Endothelial cell of umbilical vein (primary cell): Measurements from ENCODE around the gene UPK3A. TPM values are rescaled to one million over a fixed set of nuclear protein-coding genes. Genes with fewer than 3 reads are reported as not detected.

Experiments used
- BruUV-seq: library from RNA; stranded (reverse); fragments of 400-500 nt; replicated peaks from 2 replicates; lab custom pipeline; 2021; lab: Mats Ljungman, UMichigan
- CTCF ChIA-PET: fragments of 300-600, 350-600 bp; sonication (Branson Sonifier 250); formaldehyde crosslinking; loops from one replicate; lab custom pipeline; 2021; ENCODE audit warnings: antibody characterized with exemption, inconsistent platforms; lab: Charles Lee
- POLR2A ChIA-PET: fragments of 300-600, 350-600 bp; sonication (Branson Sonifier 250); formaldehyde crosslinking; loops from one replicate; lab custom pipeline; 2021; ENCODE audit warnings: antibody characterized with exemption, inconsistent platforms; lab: Charles Lee
- DNase-seq: peaks from one replicate; pipeline ENCODE4 v3.0.0-alpha.2; 2011; ENCODE audit warnings: low read depth, low spot score
- FAIRE-seq: peaks from 2 replicates; lab custom pipeline; 2011; peaks lifted over from hg19 to GRCh38; lab: Jason Lieb, UNC
- H2AFZ ChIP-seq: 2 replicates; pipeline ENCODE4 v1.6.0; 2012; ENCODE audit warnings: low read depth, low read length, control low read depth, inconsistent platforms
- H3K27ac ChIP-seq: 2 replicates; pipeline ENCODE4 v1.5.1; 2011; ENCODE audit warnings: low read depth, mild to moderate bottlenecking, control low read depth, low read length, moderate library complexity; ENCODE audit not compliant: insufficient read depth
- H3K27me3 ChIP-seq, 2 experiments: 2 replicates each; pipeline versions ENCODE4 v1.6.0 to v1.6.1; 2011; ENCODE audit warnings: low read length in 2 of 2, mixed read lengths in 1 of 2; ENCODE audit not compliant: control insufficient read depth in 2 of 2, insufficient read depth in 2 of 2
- H3K36me3 ChIP-seq, 2 experiments: 2 replicates in 1 of 2; 3 replicates in 1 of 2; pipeline ENCODE4 v1.5.1; 2011; ENCODE audit warnings: low read length in 2 of 2, mild to moderate bottlenecking in 1 of 2, moderate library complexity in 1 of 2; ENCODE audit not compliant: control insufficient read depth in 2 of 2, insufficient read depth in 2 of 2; ENCODE audit errors: extremely low read depth in 1 of 2
- H3K4me1 ChIP-seq: 3 replicates; pipeline ENCODE4 v1.5.1; 2011; ENCODE audit warnings: mild to moderate bottlenecking, low read length; ENCODE audit not compliant: control insufficient read depth, insufficient read depth; ENCODE audit errors: extremely low read depth
- H3K4me2 ChIP-seq: 2 replicates; pipeline ENCODE4 v1.6.1; 2011; ENCODE audit warnings: low read length, control low read depth, mixed read lengths; ENCODE audit not compliant: insufficient read depth
- H3K4me3 ChIP-seq, 3 experiments: fragments of 200-600 bp in 1 of 3; sonication (generic), shearing (Covaris generic) in 1 of 3; replicated peaks in 1 of 3; 2 replicates each; pipeline ENCODE4 v1.5.1; 2011 to 2016; ENCODE audit warnings: control low read depth in 3 of 3, low read length in 3 of 3, mild to moderate bottlenecking in 2 of 3, inconsistent platforms in 1 of 3, low read depth in 1 of 3, moderate library complexity in 1 of 3; ENCODE audit not compliant: insufficient read depth in 1 of 3
- H3K79me2 ChIP-seq: 2 replicates; pipeline ENCODE4 v1.6.0; 2012; ENCODE audit warnings: low read length, inconsistent platforms; ENCODE audit not compliant: control insufficient read depth, insufficient read depth
- H3K9ac ChIP-seq: replicated peaks from 2 replicates; pipeline ENCODE3; 2011; ENCODE audit warnings: low read length, control low read depth; ENCODE audit not compliant: insufficient read depth; ENCODE audit errors: extremely low read depth
- H3K9me1 ChIP-seq: replicated peaks from 3 replicates; pipeline ENCODE4 v1.6.0; 2011; ENCODE audit warnings: mild to moderate bottlenecking, low read length; ENCODE audit not compliant: control insufficient read depth, insufficient read depth; ENCODE audit errors: extremely low read depth
- H3K9me3 ChIP-seq: replicated peaks from 2 replicates; pipeline ENCODE4 v1.5.1; 2012; ENCODE audit warnings: low read length, inconsistent platforms; ENCODE audit not compliant: control insufficient read depth, insufficient read depth
- H4K20me1 ChIP-seq: replicated peaks from 2 replicates; pipeline ENCODE3; 2011; ENCODE audit warnings: mild to moderate bottlenecking, low read length; ENCODE audit not compliant: control insufficient read depth, insufficient read depth; ENCODE audit errors: extremely low read depth
- CTCF ChIP-seq, 2 donors: IDR thresholded peaks; 1 replicate in 1 of 2; 2 replicates in 1 of 2; pipeline ENCODE4 v1.5.1; 2011; ENCODE audit warnings: low read length in 2 of 2, mild to moderate bottlenecking in 2 of 2, moderate library complexity in 2 of 2, control low read depth in 1 of 2, inconsistent platforms in 1 of 2, low read depth in 1 of 2; ENCODE audit not compliant: insufficient read depth in 1 of 2; ENCODE audit errors: extremely low read depth in 1 of 2
- EZH2 ChIP-seq: IDR thresholded peaks from 2 replicates; pipeline ENCODE4 v1.6.1; 2012; ENCODE audit warnings: borderline replicate concordance, low read depth, mild to moderate bottlenecking, moderate library complexity, low read length, inconsistent platforms; ENCODE audit not compliant: severe bottlenecking
- FOS ChIP-seq: IDR thresholded peaks from 2 replicates; pipeline ENCODE4 v1.6.1; 2011; ENCODE audit warnings: mild to moderate bottlenecking, low read length, moderate library complexity, borderline replicate concordance; ENCODE audit not compliant: insufficient read depth
- GATA2 ChIP-seq: IDR thresholded peaks from 2 replicates; pipeline ENCODE4 v1.7.0; 2011; ENCODE audit warnings: low read depth, mild to moderate bottlenecking, moderate library complexity, mixed read lengths, low read length; ENCODE audit not compliant: insufficient read length, insufficient read depth
- JUN ChIP-seq: IDR thresholded peaks from 2 replicates; pipeline ENCODE4 v1.6.1; 2011; ENCODE audit warnings: borderline replicate concordance, low read depth; ENCODE audit not compliant: insufficient read length, insufficient read depth
- MAX ChIP-seq: IDR thresholded peaks from 2 replicates; pipeline ENCODE4 v1.6.1; 2011; ENCODE audit not compliant: insufficient read depth, insufficient read length
- MYC ChIP-seq: IDR thresholded peaks from one replicate; pipeline ENCODE4 v1.6.1; 2011; ENCODE audit warnings: mild to moderate bottlenecking, low read depth, low read length
- POLR2A ChIP-seq: IDR thresholded peaks from 2 replicates; pipeline ENCODE4 v1.6.1; 2012; ENCODE audit warnings: low read depth, mild to moderate bottlenecking, control low read depth, low read length
- POLR2AphosphoS5 ChIP-seq: IDR thresholded peaks from 2 replicates; pipeline ENCODE4 v1.6.1; 2012; ENCODE audit warnings: low read depth, mild to moderate bottlenecking, control low read depth, low read length, moderate library complexity; ENCODE audit not compliant: insufficient read depth
- dilution Hi-C: fragments of 300-500 bp; cut with MboI; formaldehyde crosslinking; loops from one replicate; pipeline ENCODE4 v1.15.0; 2019; ENCODE audit warnings: low sequenced_read_pairs; ENCODE audit not compliant: extremely low pct_ligation_motif_present
- intact Hi-C: fragments of 100-400 bp; cut with micrococcal nuclease; formaldehyde crosslinking; loops from one replicate; pipeline ENCODE4 v1.10.0; 2022
- polyA plus RNA-seq, 4 experiments: library from polyadenylated mRNA; depleted of rRNA in 3 of 4; stranded (reverse) in 3 of 4; unstranded in 1 of 4; fragments of >200 nt; gene quantifications; 2 replicates each; pipeline versions ENCODE4 v1.2.1 to v1.2.3, GENCODE V29; 2011 to 2012; ENCODE audit warnings: missing spikeins in 1 of 4
- total RNA-seq: library from RNA; stranded (reverse); gene quantifications from 2 replicates; pipeline ENCODE4 v1.2.3, GENCODE V29; 2021

The UPK3A gene
- total and polyA plus RNA-seq, 2 donors (not counting 3 experiments of a cell fraction or from before 2014, with no cell fraction given), result not detected

DNA sequence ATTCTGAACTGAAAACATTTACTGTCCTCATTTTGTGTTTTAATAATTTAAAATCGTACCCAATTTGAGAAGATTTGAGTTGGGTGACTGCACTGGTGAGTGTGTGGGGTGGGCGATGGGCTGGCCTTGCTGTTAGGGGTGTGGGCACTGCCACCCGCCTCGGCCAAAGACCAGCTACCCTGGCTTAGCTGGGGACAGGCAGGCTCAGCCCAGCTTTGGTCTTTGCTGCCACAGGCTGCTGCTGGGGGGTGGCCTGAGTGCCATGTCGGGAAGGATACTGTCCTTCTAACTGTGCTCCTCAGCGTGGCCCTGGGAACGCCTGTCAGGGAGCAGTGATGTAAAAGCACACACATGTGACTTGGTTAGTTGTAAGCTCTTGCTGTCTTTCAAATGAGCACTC lies 47.3 kb downstream of the UPK3A start:
- Histone ChIP-seq H3K9me3 (no peaks in the 10 kb centered on the region), H3K4me3 (no peak overlapping the region), H4K20me1 (no peaks in the 10 kb centered on the region), H3K36me3 (peaks cover 7 to 28% of the 10 kb centered on the region in 2 experiments), H3K9me1 (no peaks in the 10 kb centered on the region), H3K79me2 (no peaks in the 10 kb centered on the region), H3K9ac (no peak overlapping the region), H3K27me3 (no peaks in the 10 kb centered on the region), H2AFZ (no peak overlapping the region), H3K27ac (no peak overlapping the region), H3K4me2 (no peak overlapping the region), H3K4me1 (peaks cover 15% of the 10 kb centered on the region)
- FAIRE-seq (no peak), DNase-seq (no peak)
- ChIA-PET POLR2A (no interaction called here), CTCF (interaction anchor here (2.2 kb wide), 1 partner anchor 14 kb away, joined by 4 read pairs; no protein-coding TSS in a partner anchor)
- no TSS peak for BruUV-seq
- dilution Hi-C loops, result no loop called here
- intact Hi-C loops, result no loop called here
- TF ChIP-seq CTCF (IDR thresholded peaks at IDR 0.05; ENCODE audit: extremely low read depth in 1 of 2, insufficient read depth in 1 of 2, low read depth in 1 of 2, low read length in 2 of 2), result no peak
- no peak for TF ChIP-seq EZH2

DNA sequence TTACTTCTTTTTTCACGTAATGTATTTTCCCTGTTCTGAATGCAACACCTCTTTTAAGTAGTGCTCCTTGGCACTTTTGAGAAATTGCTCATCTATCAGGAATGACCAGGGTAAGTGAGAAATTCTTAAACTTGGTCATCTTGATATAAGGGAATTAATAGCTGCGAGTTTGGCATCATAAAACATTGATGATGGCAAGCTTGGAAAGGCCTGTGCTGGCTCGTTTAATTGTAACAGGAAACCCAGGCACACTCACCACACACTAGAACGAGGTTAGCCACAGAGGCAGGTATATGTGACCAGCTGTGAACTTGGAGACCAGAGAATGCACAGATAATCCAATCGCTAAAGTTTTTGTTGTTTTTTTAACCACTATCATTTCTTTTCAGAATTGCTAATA lies 49.3 kb downstream of the UPK3A start:
- H3K36me3 ChIP-seq, result peaks cover 5 to 17% of the 10 kb centered on the region in 2 experiments
- ChIA-PET CTCF (interaction anchor here (1.1 to 4.0 kb wide), 3 partner anchors 17 to 101 kb away, joined by 3 to 22 read pairs (median 3); no protein-coding TSS in a partner anchor), POLR2A (interaction anchor here (1.5 kb wide), 1 partner anchor 16 kb away, joined by 4 read pairs; no protein-coding TSS in a partner anchor)
- H3K9me1 ChIP-seq, result no peaks in the 10 kb centered on the region
- dilution Hi-C loops (no loop called here), intact Hi-C loops (no loop called here)
- TF ChIP-seq CTCF (IDR thresholded peaks at IDR 0.05; ENCODE audit: extremely low read depth in 1 of 2, insufficient read depth in 1 of 2, low read depth in 1 of 2, low read length in 2 of 2) (no peak), EZH2 (no peak), MAX (no peak), MYC (no peak), POLR2A (no peak), JUN (no peak), POLR2AphosphoS5 (no peak), FOS (no peak), GATA2 (no peak)
- H3K9me3 ChIP-seq, result no peaks in the 10 kb centered on the region
- no peak overlapping the region for H2AFZ ChIP-seq
- H3K27me3 ChIP-seq, result no peaks in the 10 kb centered on the region
- H3K27ac ChIP-seq, result no peak overlapping the region
- no peaks in the 10 kb centered on the region for H3K79me2 ChIP-seq
- peaks cover 22% of the 10 kb centered on the region for H3K4me1 ChIP-seq
- no TSS peak for BruUV-seq
- H3K4me3 ChIP-seq, result no peak overlapping the region
- DNase-seq, result no peak
- no peak overlapping the region for H3K4me2 ChIP-seq
- H3K9ac ChIP-seq, result no peak overlapping the region
- H4K20me1 ChIP-seq, result no peaks in the 10 kb centered on the region
- no peak for FAIRE-seq
